Chondrocyte (in vitro differentiated cells): Measurements from ENCODE around the gene DUSP6. TPM values are rescaled to one million over a fixed set of nuclear protein-coding genes. Genes with fewer than 3 reads are reported as not detected.

ENCODE experiments used
- DNase-seq: peaks from one replicate; pipeline ENCODE4 v3.0.0; 2021; ENCODE audit warnings: mixed read lengths, low spot score
- H3K27ac Mint-ChIP-seq: one replicate; pipeline ENCODE4 v1.8.0; 2021; ENCODE audit warnings: mild to moderate bottlenecking, moderate library complexity, mixed read lengths; ENCODE audit not compliant: unreplicated experiment
- H3K27me3 Mint-ChIP-seq: 2 replicates; pipeline ENCODE4 v1.8.0; 2021; ENCODE audit warnings: low read depth, mixed read lengths
- H3K36me3 Mint-ChIP-seq: 2 replicates; pipeline ENCODE4 v1.8.0; 2021; ENCODE audit warnings: low read depth, mixed read lengths
- H3K4me1 Mint-ChIP-seq: 2 replicates; pipeline ENCODE4 v1.8.0; 2021; ENCODE audit warnings: low read depth, mild to moderate bottlenecking, mixed read lengths
- H3K4me3 Mint-ChIP-seq: one replicate; pipeline ENCODE4 v1.8.0; 2021; ENCODE audit warnings: mild to moderate bottlenecking, moderate library complexity, mixed read lengths; ENCODE audit not compliant: unreplicated experiment
- H3K9me3 Mint-ChIP-seq: 2 replicates; pipeline ENCODE4 v1.8.0; 2021; ENCODE audit warnings: low read depth, mixed read lengths
- CTCF ChIP-seq: fragments of 200-600 bp; sonication (generic); IDR thresholded peaks from 2 replicates; pipeline ENCODE4 v1.5.0; 2021; ENCODE audit warnings: antibody characterized with exemption, mild to moderate bottlenecking, moderate library complexity
- total RNA-seq: library from RNA; stranded (reverse); gene quantifications from 3 replicates; pipeline ENCODE4 v1.2.1, GENCODE V29; 2021

DUSP6 gene
- total RNA-seq, 1 donor from 2014 or later: 8.3 TPM

- no peaks in the 10 kb centered on the region for H3K4me1 Mint-ChIP-seq
- H3K27ac Mint-ChIP-seq: no peak overlapping the region
- no peak for DNase-seq
- no peaks in the 10 kb centered on the region for H3K36me3 Mint-ChIP-seq
- no peak overlapping the region for H3K4me3 Mint-ChIP-seq
- TF ChIP-seq CTCF: no peak
- no peaks in the 10 kb centered on the region for H3K9me3 Mint-ChIP-seq
- no peaks in the 10 kb centered on the region for H3K27me3 Mint-ChIP-seq
Observed at GRCh38 chr12:89319606-89320005, 32.7 kb downstream of the DUSP6 start.

GRCh38 chr12:89319122-89319521 is 33.2 kb downstream of the DUSP6 start:
- Mint-ChIP-seq H3K9me3 (no peaks in the 10 kb centered on the region), H3K4me3 (no peak overlapping the region), H3K4me1 (no peaks in the 10 kb centered on the region), H3K27me3 (no peaks in the 10 kb centered on the region), H3K36me3 (no peaks in the 10 kb centered on the region), H3K27ac (no peak overlapping the region)
- TF ChIP-seq CTCF: no peak
- DNase-seq: no peak

DNA sequence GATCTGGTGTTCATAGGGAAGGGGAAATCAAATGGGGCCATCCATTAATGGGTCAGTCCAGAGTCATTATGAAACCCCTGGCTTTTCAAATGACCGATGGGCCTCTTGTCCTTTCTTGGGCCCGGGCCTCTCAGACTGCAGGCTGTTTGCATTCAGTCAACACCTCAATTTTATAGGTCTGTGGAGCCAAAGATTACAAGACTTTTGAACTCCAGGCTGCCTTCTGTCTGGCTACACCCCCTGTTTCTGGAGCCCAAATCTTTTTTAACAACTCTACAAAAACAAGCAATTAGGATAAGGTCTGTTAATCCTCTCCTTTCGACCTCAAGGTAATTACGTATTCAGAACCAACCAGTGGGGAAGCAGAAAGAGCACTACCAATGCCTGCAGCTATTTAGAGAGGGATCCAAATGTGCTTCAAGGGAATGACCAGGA is 35.6 kb downstream of the DUSP6 start:
- Mint-ChIP-seq H3K4me1 (no peaks in the 10 kb centered on the region), H3K27ac (no peak overlapping the region), H3K36me3 (no peaks in the 10 kb centered on the region), H3K27me3 (no peaks in the 10 kb centered on the region), H3K9me3 (no peaks in the 10 kb centered on the region), H3K4me3 (no peak overlapping the region)
- no peak for DNase-seq
- TF ChIP-seq CTCF: no peak

DNA sequence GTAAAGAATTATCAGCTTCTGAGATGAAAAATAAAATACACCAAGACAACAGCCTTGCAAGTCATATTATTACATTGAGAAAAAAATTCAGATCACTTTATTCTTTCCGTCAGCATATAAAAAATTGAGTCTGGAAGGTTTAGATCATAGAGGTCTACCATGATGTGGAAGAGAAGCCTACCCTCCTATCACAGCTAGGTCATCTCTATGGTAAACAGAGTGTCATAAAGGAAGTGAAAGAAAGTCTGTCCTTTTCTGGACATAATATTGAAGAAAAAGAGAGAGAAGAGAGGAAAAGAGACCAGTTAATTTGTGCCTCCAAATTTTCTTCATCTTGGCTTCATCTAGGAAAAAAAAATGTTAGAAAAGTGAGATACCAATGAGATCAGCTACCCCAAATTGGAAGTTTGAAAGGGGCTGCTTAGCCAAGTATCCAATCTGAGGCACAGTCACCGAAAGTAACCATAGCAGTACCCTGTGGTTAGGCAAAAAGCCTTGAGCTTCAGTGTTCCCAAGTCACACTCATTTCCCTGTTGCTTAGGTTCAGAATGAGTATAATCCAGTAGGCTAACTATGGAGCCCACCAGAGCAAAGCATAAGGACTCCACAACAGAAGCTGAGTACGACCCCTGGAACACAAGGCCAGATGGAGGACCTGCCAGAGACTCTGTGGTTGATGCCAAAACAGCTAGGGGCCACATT is 38.1 kb downstream of the DUSP6 start:
- no peak for DNase-seq
- no peak overlapping the region for H3K4me3 Mint-ChIP-seq
- no peaks in the 10 kb centered on the region for H3K36me3 Mint-ChIP-seq
- no peak overlapping the region for H3K27ac Mint-ChIP-seq
- no peaks in the 10 kb centered on the region for H3K9me3 Mint-ChIP-seq
- no peaks in the 10 kb centered on the region for H3K27me3 Mint-ChIP-seq
- TF ChIP-seq CTCF: no peak
- H3K4me1 Mint-ChIP-seq: peaks cover 12% of the 10 kb centered on the region

DNA sequence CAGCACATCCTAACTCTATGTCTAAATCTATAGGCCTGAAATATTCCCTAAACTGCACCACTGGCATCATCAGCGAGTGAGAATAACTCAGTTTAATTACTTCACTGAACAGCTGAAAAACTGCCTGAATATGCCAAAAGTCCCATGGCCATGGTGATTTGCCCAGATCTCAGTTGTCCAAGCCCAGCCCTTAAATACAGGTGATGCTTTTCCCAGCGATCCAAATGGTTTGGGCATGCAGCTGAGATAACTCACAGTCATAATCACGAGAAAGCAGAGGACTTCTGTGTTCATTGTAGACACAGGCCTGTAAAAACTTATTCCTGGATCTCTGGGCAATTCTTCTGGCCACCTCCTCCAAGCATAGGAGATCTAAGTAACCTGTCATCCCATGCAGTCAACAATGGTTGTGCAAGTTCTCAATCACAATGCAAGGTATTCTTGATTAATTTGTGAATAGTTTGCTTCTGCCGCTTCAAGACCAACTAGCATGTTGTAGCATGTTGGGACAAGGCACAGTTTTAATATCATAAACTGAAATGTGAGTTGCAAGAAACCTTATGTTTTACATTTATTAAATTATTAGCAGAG is 40.5 kb downstream of the DUSP6 start:
- H3K27me3 Mint-ChIP-seq: no peaks in the 10 kb centered on the region
- no peak overlapping the region for H3K27ac Mint-ChIP-seq

More for the DNA sequence above, 40.5 kb downstream of the DUSP6 start:
- H3K4me1 Mint-ChIP-seq: peaks cover 14% of the 10 kb centered on the region
- no peak for TF ChIP-seq CTCF
- no peaks in the 10 kb centered on the region for H3K36me3 Mint-ChIP-seq
- H3K9me3 Mint-ChIP-seq: no peaks in the 10 kb centered on the region
- no peak for DNase-seq
- no peak overlapping the region for H3K4me3 Mint-ChIP-seq
